Measurements from ENCODE around the gene TMEM255B.
"Not testable (repeated sequence)": the region's sequence is repeated elsewhere in the genome, so short reads cannot be mapped to it uniquely, and the experiment has no call there.

The TMEM255B gene

DNA sequence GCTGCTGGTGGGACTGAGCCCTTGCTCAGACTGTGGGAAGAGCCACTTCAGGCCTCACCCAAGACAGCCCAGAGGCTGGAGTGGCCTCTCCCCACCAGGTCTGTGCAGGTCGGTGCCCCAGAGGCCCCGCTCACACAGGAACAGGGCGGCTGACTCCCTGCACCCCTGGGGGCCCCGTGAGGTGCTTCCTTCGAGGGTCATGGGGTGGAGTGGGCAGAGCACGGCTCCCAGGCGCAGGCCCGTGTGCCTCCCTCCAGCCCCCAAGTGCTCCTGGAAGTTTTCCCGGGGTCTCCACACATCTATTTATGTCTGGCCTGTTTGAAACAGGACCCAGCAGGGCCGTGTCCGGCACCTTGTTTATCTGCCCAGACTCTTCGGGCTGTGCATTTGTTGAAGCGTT, 9.5 kb upstream of the TMEM255B start:
- DNase-seq (ENCODE audit: low read depth): no peak

DNA sequence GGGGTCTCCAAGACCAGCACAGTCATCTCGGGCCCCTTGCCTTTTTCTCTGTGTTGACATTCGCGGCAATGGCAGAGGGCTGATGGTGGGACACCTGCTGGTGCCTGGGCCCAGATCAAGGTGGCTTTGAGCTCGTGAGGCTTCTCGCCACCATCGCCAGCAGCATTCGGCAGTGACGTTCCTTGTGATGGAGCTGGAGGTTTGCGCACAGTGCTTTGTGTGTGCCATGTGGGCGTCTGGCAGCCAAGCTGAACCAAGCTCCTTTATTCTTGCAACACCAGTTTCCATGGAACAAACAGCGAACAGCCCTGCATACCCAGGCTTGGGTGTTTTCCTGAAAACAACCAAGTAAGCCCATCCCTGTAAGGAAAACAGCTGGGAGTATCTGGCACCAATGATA, 9.1 kb upstream of the TMEM255B start:
- DNase-seq (ENCODE audit: low read depth): no peak

- DNase-seq (ENCODE audit: low read depth): no peak
These were observed 8.2 kb upstream of the TMEM255B start for GRCh38 chr13:113750554-113751399.

DNA sequence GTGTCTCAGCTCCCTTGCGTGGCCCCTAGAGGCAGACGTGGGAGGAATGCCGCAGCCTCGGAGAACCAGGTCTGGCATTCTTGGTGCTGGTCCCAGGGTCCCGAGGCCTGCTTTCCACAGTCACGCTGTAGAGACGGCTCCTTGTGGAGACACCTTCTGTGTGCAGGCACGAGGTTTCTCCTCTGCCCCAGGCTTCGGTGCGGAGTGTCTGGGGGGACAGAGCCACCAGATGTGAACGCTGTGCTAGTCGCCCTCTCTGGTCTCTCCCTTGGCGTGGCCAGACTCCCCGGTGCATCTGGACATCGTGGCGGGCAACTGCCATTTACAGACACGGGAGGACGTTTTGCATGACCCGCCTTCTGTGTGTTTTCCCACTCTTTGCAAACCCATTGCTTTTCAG, 7.5 kb upstream of the TMEM255B start:
- no peak for DNase-seq (ENCODE audit: low read depth)

GRCh38 chr13:113752211-113752986, 6.6 kb upstream of the TMEM255B start:
- not testable (repeated sequence) for DNase-seq (ENCODE audit: low read depth)

GRCh38 chr13:113753171-113753570, 5.9 kb upstream of the TMEM255B start:
- no peak for DNase-seq (ENCODE audit: low read depth)

DNA sequence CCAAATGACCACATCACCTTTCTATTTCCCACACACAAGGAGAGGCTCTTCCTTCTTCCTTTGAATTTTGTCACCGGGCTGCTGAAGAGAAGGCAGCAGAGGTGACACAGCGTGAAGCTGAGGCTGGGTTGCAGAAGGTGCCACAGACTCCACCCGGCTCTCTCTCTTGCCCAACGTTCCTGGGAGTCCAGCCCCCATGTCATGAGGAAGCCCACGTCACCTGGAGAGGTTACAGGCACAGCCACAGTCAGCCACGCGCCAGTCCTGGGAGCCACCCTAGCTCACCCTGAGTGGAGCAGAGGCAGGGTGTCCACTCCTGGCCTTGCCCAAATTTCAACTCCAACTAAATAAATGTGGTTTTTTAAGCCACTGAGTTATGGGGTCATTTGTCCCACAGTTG, 4.8 kb upstream of the TMEM255B start:
- no peak for DNase-seq (ENCODE audit: low read depth)

GRCh38 chr13:113754691-113755090, 4.3 kb upstream of the TMEM255B start:
- DNase-seq (ENCODE audit: low read depth): no peak

GRCh38 chr13:113756441-113757097, 2.5 kb upstream of the TMEM255B start:
- no peak for DNase-seq (ENCODE audit: low read depth)

DNA sequence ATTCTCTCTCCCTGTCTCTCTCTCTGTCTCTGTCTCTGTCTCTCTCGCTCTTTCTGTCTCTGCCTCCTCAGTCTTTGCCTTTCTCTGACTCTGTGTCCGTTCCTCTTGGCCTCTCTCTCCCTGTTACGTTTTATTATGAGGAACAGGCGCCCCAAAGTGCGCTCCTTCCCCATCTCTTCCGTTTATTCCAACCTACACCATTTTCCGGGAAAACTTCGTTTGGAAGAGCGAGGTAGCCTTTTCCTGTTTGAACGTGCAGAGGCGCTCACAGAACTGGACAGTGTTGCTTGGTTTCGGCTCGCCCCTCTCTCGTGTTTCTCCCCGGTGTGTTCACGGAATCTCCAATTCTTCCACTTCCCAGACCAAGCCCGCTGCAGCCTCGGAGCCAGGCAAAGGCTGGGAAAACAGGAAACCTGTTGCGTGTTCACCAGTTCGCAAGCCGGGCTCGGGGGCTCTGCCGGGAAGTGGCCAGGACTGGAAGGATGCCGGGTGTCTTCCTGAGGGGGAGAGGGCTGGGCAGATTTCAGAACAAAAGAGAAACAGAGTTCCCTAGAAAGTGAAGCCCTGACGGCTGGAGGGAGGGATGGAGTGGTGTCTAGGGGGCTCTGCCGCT, 605 bp downstream of the TMEM255B start:
- no peak for DNase-seq (ENCODE audit: low read depth)

DNA sequence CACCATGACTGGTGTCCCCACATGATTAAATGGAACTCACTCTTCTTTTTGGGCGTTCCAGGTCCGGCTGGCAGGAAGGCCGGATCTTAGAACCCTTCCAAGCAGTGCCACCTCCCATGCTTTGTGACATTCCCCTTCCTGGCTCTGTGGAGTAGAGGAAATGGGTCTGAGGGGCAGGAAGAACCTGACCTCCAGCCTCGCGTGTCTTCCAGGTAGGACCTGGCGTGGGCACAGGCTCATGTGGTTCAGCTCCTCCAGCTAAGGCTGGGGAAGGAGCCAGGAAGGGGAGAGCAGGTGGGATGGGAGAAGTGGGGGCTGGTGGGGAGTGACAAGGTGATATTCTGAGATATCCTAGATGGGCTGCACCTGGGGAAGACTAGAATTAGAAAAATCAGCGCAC, 2.1 kb downstream of the TMEM255B start:
- DNase-seq (ENCODE audit: low read depth): no peak

- no peak for DNase-seq (ENCODE audit: low read depth)
These were observed 3.0 kb downstream of the TMEM255B start for GRCh38 chr13:113762075-113762474.

DNA sequence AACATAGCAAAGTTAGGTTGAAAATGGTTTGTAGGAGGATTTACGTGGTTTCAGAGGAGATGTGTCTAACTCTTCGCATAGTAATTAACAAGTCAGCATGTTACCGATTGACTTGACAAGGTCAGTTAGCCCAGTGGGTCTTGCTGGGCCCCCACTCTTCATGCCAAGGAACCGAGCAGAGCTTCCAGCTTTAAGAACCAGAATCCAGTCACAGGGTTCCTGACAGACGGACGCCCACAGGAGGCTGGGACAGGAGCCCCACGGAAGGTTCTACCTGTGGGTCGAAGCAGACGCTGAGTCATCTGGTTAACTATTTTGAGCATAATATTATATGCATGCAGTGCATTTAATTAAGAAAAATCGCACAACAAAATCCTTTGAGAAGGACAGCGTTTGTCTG, 3.5 kb downstream of the TMEM255B start:
- no peak for DNase-seq (ENCODE audit: low read depth)

DNA sequence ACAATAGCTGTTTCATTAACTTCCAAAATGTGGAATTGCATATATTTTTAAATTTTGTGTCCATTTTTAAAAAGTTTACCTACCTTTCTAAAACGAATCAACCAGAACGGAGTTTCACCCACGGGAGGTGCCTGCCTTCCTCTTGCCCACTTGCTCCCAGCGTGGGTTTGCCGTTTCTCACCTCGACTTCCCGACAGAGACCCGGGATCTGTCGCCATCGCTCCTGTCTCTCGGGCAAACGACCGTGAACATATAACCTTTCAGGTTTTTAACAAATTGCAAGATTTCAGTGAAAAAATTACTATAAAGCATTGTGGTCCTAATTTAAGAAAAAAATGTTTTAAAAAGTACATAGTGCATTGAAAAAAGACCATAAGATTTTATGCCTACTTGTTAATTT, 4.2 kb downstream of the TMEM255B start:
- no peak for DNase-seq (ENCODE audit: low read depth)

DNA sequence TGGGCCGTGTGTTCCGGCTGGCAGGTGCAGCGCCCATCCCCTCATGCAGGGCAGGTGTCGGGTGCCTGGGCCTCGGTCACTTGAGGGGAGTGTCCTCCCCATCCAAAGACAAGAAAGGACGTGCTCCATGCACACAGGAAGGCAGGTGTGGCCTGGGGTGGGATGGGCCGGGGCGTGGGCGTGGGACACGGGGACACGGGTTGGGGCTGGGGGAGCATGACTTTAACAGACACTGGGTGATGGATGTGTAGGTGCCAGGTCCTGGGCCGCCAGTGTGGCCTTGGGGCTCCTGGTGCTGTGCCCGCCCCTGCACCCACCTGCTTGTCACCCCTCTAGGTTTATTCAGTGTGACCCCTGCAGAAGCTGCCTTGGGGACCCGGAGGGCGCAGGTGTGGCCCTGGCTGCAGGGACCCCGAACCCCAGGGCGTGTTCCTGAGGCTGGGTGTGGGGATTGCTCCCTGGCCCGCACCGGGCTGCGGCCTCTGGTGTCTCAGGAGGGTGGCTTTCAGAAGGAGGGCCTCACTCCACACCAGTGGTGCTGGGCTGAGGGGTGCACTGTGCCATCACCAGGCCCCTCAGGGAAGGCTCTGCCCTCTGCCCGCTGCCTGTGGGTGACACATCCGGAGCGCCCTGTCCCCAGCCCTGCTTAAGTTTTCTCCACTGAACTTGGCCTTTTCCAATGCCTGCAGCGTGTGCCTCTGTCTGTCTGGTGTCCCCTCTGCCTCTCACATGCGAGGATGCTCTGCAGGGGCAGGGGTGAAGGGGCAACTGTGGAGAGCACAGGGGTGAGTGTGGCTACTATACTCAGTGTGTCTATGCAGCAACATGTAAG, 5.2 kb downstream of the TMEM255B start:
- no peak for DNase-seq (ENCODE audit: low read depth)

GRCh38 chr13:113764793-113765563, 6.0 kb downstream of the TMEM255B start:
- DNase-seq (ENCODE audit: low read depth): no peak

GRCh38 chr13:113765564-113765910, 6.5 kb downstream of the TMEM255B start:
- no peak for DNase-seq (ENCODE audit: low read depth)

DNA sequence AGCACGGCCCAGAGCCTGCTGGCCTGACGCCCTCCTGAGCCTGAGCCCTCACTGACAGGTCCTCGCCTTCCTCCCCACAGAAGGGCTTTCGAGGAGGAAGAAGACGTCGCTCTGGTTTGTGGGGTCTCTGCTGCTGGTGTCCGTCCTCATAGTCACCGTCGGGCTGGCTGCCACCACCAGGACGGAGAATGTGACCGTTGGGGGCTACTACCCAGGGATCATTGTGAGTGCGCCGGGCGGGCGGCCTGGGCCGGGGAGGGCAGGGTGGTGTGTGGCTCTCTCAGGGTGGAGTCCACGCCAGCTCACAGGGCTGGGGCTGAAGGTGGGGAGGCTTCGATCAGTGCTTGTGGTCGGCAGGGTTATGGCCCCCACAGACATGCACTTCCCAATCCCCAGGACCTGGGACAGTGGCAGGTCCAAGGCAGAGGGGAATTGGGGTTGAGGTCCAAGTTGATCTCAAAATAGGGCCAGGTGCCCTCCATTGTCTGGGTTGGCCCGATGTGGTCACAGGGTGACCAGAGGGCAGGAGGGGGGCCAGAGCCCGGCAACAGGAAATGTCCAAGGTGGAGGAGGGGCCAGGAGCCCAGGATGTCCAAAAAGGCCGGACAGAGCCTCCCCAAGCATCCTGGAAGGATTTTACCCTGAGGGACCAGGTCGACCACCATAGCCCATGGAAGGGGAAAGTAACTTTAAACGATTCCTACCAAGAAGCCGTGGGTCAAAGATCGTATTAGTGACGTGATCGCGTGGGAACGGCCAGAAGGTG, 7.2 kb downstream of the TMEM255B start:
- DNase-seq (ENCODE audit: low read depth): no peak

DNA sequence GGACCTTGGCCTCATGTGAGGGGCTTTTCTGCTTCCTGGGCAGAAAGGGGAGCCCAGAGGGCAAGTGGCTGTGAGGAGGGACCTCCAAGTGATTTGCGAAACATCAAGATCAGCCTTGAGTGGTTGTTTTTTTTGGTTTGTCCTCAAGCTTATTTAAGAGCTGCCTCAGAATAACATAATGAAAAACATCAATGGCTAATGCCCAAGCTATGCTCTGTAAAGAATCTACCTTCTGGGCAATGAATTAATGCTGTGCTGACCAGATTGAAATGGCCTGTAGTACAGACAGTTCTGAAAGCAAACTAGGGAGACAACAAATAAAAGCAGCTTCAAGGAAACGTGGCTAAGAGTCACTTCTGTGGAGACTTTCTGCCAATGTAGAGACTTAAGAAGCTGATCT, 8.3 kb downstream of the TMEM255B start:
- DNase-seq (ENCODE audit: low read depth): no peak
